GM21737 (cell line): ENCODE results near the gene CDK14.
A peak's percentile ranks its signal among the peaks of the same experiment; 100 is the strongest.

Source experiments
- ATAC-seq: cut with Tn5 transposase; IDR thresholded peaks from one replicate; pipeline ENCODE4 v1.9.1; 2021; ENCODE audit warnings: mild to moderate bottlenecking, moderate library complexity; ENCODE audit not compliant: unreplicated experiment

Gene CDK14

DNA sequence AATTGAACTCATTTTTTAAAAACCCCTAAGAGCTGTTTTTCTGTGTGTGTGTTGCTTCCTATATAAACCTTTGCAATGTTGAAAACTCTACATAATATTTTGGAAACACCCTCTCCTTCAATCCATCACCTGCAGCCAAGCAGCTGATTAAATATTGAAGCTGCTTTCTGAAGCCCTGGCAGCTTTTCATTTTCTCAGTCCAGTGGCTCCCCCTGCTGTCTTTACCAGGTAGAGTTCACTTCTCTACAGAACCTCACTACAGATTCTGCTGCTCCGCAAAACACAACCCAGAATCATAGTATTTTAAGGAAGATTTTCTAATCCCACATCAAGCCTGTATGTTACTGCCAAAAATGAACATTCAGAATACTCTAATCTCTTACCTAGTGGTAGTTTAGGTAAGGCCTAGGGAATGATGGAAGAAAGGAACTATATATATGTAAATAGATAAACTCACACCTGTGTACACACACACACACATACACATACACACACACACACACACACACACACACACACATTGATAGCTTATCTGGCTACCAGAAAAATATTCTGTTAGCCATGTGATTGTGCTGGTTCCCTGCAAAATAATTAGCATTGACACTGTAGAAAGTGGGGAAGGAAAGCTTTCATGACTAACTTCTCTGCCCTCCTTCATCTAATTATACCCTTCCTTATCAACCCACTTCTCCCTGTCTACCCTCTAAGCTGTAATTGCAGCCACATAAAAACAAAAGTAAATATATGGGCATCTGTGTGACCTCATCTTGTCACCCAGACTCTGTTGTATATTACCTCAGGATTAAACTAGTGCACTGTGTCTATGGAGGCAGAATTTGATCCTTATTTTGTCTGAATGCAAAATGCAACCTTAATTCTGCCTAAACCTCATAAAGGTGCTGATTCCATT is 438.6 kb downstream of the CDK14 start:
- no peak for ATAC-seq

GRCh38 chr7:91039033-91039432 is 442.9 kb downstream of the CDK14 start:
- ATAC-seq: no peak

- no peak for ATAC-seq
Measured at GRCh38 chr7:91041141-91041540, 445.0 kb downstream of the CDK14 start.

DNA sequence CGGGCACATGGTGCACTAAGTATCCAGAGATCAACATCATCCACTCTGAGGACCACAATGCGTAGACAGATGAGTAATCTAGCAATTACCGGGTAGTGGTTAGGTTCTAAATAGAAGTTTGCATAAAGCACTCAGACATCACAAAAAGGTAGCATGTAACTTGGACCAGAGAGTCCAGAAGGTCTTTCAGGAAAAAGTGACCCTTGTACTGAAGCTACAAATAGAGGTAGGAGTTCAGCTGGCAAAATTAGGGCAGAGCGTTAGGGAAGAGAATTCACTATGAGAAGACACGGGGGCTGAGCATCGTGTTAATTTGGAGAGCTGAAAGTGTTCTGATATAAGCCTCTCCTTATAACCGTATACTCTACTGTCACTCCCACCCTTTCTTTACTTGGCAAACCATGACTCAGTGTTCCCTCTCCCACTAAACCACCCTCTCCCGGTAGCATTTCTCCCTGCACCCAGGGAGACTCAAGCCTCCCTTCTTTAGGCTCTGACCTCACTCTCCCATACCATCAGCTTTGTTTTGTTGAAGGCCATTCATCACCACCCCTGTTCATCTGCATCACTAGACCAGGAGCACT is 445.9 kb downstream of the CDK14 start:
- ATAC-seq: no peak

DNA sequence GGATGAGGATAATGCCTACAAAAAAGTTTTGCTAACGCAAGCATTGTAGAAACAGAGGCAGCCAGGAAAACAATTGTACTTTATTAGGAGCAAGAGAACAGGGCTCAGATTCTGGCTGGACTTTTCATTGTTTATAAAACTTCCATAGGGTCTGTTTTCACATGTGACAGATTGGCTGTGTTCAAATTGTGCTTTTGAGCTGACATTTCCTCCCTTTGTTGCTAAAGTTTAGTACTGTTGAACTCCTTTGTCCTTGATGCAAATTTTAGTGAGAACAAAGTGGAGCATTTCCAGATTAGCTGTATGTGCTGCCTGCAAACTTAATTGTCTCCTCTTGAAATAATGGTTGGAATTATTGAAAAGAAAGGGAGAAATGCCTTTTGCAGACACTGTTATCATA is 447.1 kb downstream of the CDK14 start:
- ATAC-seq: no peak

GRCh38 chr7:91043924-91044645 is 448.0 kb downstream of the CDK14 start:
- ATAC-seq: no peak

- no peak for ATAC-seq
Measured at GRCh38 chr7:91045606-91046005, 449.5 kb downstream of the CDK14 start.

GRCh38 chr7:91046322-91047089 is 450.4 kb downstream of the CDK14 start:
- no peak for ATAC-seq

DNA sequence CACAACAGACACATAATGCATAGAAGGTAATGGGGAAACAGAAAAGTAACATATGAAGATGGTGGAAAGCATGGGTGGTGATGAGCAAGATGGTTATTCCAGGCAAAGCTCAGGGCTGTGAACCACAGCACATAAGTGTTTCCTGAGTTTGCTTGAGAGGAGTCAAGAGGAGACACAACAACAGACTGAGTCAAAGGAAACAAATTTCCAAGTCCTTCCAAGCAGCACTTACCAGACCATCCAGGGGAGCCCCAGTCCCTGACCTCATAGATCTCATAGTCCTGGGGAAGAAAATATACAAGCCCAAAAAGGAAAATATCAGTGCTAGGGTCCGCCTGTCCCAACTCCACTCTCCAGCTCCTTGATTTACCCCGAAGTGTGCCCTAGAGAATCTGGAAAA is 451.5 kb downstream of the CDK14 start:
- no peak for ATAC-seq

DNA sequence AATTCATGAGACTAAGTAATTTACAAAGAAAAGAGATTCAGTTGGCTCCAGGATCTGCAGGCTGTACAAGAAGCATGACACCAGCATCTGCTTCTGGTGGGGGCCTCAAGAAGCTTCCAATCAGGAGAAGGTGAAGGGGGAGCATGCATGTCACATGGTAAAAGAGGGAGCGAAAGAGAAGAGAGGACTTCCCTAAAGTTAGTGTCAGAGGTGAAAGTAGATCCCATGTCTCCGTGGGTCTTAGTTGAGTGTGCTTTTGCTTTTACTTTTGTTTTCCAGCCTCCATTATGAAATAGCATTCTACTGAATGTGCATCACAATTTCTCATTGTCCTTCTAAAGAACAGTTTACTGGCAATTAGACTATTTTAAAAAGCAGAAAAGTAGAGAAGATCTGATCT is 454.6 kb downstream of the CDK14 start:
- peak; percentile 76 for ATAC-seq

GRCh38 chr7:91051966-91052365 is 455.8 kb downstream of the CDK14 start:
- no peak for ATAC-seq

GRCh38 chr7:91054374-91054773 is 458.3 kb downstream of the CDK14 start:
- no peak for ATAC-seq

- ATAC-seq: no peak
Measured at GRCh38 chr7:91055219-91055618, 459.1 kb downstream of the CDK14 start.

GRCh38 chr7:91062713-91063112 is 466.6 kb downstream of the CDK14 start:
- no peak for ATAC-seq

GRCh38 chr7:91064052-91064451 is 467.9 kb downstream of the CDK14 start:
- ATAC-seq: no peak

DNA sequence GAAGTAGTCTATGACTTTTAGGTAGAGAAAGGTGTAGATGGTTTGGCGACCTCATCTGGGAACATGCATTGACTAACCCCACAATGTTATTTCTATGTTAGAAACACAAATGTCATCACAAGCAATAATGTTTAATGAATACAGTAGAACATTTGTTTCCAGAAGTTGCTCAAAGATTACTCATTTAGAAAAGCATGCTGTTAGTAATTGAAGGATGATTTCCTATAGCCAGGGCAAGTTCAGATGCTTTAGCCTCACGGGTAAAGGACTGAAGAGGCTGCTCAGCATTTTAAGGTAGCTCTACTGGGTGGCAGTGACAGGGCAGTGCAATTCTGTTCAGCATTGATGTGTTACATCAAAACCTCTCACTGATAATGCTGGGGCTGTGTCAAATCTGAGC is 468.8 kb downstream of the CDK14 start:
- ATAC-seq: no peak

- no peak for ATAC-seq
Measured at GRCh38 chr7:91066627-91067026, 470.5 kb downstream of the CDK14 start.

DNA sequence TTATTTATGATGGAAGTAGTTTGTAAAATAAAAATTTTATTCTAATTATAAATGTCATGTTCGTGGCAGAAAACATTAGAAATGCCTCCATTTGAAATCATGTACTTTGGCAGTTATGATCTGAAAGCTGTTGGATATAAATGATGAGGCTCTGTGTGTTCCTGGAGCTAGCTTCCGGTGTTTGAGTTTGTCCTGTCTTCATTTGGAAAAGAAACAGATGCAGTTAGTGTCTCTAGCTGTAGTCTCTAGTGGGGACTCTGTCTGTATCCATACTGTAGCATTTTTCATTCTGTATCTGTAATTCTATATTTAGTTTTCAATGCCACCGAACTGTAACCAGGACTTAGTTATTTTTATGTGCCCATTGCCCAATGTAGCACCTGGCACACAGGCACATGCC is 471.1 kb downstream of the CDK14 start:
- no peak for ATAC-seq

- ATAC-seq: no peak
Measured at GRCh38 chr7:91068136-91068795, 472.1 kb downstream of the CDK14 start.

GRCh38 chr7:91069146-91069545 is 473.0 kb downstream of the CDK14 start:
- no peak for ATAC-seq

DNA sequence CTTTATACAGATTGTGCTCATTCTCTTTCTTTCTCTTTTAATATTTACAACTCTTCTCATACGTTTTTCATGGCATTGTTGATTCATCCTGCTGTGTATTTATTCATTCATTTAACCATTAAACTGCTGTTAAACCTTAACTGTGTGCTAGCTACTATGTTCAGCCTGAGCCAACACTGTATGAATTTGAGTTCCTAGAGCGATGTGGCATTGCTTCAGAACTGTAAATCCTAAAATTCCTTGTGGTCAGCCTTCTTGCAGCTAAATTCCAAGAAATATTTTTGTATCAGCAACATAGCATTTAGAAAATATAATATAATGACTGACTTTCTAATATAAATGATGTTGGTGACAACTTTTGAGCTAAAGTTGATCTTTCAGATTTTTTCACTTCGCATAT is 483.4 kb downstream of the CDK14 start:
- ATAC-seq: no peak
